MM.1S (cell line): ENCODE measurements around the gene ASPHD1.

Experiments
- EZH2 ChIP-seq: fragments of 300-600 bp; sonication (generic); optimal IDR thresholded peaks from 2 replicates; pipeline ENCODE3; 2017; ENCODE audit warnings: low read depth, mild to moderate bottlenecking, antibody characterized with exemption, low read length, mixed read lengths
- EZH2phosphoT487 ChIP-seq: fragments of 300-600 bp; sonication (generic); IDR thresholded peaks from 2 replicates; pipeline ENCODE4 v1.6.1; 2018; ENCODE audit warnings: antibody characterized with exemption, low read length
- TF ChIP-seq, protein P1 (sequence below): fragments of 300-600 bp; sonication (generic); IDR thresholded peaks from 2 replicates; pipeline ENCODE4 v1.5.1; 2016; ENCODE audit warnings: antibody characterized with exemption, low read length, mixed read lengths

DNA sequence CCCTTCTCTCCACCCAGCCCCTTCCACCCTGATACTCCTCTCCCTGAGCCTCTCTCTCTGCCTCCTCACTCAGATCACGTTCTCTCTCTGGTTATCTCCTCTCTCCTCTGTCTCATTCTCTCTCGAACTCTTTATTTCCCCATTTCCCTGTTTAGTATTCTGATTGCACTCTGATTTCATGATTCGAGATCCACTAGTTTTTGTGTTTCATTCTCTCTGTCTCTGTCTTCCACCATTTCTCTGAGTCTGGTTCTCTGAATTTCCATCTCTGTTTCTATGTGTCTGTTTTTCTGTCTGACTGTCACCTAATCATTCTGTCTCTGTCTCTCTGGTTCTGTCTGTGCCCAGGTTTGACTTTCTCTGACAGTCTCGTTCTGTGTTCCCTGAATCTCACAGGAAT, 3.0 kb upstream of the ASPHD1 start:
- TF ChIP-seq, protein P1, sequence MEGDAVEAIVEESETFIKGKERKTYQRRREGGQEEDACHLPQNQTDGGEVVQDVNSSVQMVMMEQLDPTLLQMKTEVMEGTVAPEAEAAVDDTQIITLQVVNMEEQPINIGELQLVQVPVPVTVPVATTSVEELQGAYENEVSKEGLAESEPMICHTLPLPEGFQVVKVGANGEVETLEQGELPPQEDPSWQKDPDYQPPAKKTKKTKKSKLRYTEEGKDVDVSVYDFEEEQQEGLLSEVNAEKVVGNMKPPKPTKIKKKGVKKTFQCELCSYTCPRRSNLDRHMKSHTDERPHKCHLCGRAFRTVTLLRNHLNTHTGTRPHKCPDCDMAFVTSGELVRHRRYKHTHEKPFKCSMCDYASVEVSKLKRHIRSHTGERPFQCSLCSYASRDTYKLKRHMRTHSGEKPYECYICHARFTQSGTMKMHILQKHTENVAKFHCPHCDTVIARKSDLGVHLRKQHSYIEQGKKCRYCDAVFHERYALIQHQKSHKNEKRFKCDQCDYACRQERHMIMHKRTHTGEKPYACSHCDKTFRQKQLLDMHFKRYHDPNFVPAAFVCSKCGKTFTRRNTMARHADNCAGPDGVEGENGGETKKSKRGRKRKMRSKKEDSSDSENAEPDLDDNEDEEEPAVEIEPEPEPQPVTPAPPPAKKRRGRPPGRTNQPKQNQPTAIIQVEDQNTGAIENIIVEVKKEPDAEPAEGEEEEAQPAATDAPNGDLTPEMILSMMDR, result no peak
- TF ChIP-seq EZH2phosphoT487, result no peak
- TF ChIP-seq EZH2, result no peak
